ENCODE measurements around the gene KIAA1191.
"Not testable (repeated sequence)": the region's sequence is repeated elsewhere in the genome, so short reads cannot be mapped to it uniquely, and the experiment has no call there.

Gene KIAA1191

DNA sequence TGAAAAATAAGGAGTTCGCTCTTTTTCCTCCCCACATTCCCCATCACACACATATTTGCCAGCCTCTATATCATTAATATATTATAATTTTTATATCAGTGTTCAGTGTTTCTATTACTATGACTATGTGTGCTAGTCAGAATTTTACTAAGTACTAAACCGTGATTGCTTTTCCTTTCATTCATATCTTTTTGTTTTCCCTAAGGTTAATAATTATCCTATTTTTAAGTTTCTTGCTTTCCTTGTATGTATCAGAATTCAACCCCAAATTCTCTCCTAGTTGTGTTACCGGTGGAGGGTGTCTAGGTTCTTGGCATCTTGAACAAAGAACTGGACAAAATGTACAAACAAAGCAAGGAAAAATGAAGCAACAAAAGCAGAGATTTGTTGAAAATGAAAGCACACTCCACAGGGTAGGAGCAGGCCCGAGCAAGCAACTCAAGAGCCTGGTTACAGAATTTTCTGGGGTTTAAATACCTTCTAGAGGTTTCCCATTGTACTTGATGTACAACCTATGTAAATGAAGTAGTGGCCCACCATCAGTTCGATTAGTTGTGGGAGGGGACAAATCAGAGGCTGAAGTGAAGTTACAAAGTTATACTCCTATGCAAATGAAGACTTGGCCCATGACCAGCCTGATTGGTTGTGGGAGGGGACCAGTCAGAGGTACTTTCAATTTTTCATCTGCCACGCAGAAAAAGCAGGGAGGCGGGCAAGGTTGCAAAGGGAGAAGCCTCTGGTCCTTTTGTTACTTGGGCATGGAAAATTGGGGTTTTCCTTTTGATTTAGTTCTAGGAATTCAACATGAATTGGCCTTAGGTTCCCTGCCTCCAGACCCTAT is 43.8 kb downstream of the KIAA1191 start:
- no peak overlapping the region for H3K4me3 ChIP-seq (ENCODE audit: low read depth, low read length)
- TF ChIP-seq, protein P1, sequence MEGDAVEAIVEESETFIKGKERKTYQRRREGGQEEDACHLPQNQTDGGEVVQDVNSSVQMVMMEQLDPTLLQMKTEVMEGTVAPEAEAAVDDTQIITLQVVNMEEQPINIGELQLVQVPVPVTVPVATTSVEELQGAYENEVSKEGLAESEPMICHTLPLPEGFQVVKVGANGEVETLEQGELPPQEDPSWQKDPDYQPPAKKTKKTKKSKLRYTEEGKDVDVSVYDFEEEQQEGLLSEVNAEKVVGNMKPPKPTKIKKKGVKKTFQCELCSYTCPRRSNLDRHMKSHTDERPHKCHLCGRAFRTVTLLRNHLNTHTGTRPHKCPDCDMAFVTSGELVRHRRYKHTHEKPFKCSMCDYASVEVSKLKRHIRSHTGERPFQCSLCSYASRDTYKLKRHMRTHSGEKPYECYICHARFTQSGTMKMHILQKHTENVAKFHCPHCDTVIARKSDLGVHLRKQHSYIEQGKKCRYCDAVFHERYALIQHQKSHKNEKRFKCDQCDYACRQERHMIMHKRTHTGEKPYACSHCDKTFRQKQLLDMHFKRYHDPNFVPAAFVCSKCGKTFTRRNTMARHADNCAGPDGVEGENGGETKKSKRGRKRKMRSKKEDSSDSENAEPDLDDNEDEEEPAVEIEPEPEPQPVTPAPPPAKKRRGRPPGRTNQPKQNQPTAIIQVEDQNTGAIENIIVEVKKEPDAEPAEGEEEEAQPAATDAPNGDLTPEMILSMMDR (IDR thresholded peaks at IDR 0.05; ENCODE audit: low read depth, low read length): no peak
- peaks cover 31% of the 10 kb centered on the region for H3K36me3 ChIP-seq
- H3K27ac ChIP-seq: no peak overlapping the region
- no peaks in the 10 kb centered on the region for H3K27me3 ChIP-seq (ENCODE audit: insufficient read depth, low read depth, severe bottlenecking)
- no peak for DNase-seq
- H3K9me3 ChIP-seq (ENCODE audit: severe bottlenecking): no peaks in the 10 kb centered on the region

DNA sequence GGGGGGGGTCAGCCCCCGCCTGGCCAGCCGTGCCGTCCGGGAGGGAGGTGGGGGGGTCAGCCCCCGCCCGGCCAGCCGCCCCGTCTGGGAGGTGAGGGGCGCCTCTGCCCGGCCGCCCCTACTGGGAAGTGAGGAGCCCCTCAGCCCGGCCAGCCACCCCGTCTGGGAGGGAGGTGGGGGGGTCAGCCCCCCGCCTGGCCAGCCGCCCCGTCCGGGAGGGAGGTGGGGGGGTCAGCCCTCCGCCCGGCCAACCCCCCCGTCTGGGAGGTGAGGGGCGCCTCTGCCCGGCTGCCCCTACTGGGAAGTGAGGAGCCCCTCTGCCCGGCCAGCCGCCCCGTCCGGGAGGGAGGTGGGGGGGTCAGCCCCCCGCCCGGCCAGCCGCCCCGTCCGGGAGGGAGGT is 56.2 kb downstream of the KIAA1191 start:
- not testable (repeated sequence) for H3K27me3 ChIP-seq (ENCODE audit: insufficient read depth, low read depth, severe bottlenecking); H3K9me3 ChIP-seq (ENCODE audit: severe bottlenecking); H3K27ac ChIP-seq; H3K4me3 ChIP-seq (ENCODE audit: low read depth, low read length); DNase-seq
- H3K36me3 ChIP-seq: peaks cover 18% of the 10 kb centered on the region
